NCI-H345 treated with DMSO at 0.1 percent for 48 hours (cell line): ENCODE measurements around the gene ADSS1.

ENCODE experiments used
- DNase-seq: peaks from one replicate; lab custom pipeline; 2025; ENCODE audit not compliant: unreplicated experiment; lab: John Stamatoyannopoulos, UW

The ADSS1 gene

DNA sequence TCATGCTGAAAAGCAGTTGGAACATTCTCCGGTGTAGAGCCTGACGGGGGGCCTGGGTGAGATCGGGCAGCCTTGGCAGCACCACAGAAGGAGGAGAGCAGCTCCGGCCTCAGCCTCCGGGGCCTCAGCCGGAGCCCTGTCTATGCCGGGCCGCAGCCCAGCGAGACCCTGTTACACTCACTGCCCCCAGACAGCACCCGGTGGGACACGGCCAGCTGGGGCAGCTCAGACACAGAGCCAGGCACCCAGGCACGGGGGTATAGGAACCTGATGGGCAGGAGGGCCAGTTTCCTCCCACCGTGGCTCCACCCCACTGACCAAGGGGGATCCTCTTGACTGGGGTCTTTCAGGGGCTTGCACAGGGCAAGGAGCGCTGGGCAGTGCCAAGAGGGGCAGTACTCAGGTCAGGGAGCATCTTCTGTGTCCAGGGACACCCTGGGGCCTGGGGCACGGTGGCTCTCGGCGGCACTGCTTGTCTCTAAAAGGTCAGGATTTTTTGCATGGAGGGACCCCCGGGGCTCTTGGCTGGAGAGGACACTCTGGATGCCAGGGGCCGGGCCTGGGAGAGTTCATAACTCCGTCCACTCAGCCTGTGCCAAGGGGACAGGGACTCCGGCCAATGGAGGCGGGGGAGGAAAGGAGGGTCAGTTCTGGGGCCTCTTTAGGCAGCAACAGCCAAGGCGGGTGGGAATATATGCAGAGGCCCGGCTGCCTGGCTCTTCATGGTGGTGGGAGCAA lies 25.2 kb upstream of the ADSS1 start:
- no peak for DNase-seq

DNA sequence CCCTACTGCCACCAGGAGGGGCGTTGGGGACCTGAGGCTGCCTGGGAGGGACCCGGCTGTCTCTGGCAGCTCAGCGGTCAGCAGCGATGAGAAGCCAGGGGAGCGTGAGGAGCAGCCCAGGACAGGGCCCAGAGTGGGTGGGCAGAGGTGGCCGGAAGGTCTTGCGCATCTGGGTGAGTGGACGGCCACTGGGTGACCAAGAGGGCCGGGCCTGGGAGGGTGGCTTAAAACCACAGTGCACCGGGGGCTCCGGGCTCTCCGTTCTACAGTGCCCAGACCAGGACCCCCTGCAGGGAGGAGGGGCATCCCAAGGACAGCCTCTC lies 24.6 kb upstream of the ADSS1 start:
- DNase-seq = no peak

DNA sequence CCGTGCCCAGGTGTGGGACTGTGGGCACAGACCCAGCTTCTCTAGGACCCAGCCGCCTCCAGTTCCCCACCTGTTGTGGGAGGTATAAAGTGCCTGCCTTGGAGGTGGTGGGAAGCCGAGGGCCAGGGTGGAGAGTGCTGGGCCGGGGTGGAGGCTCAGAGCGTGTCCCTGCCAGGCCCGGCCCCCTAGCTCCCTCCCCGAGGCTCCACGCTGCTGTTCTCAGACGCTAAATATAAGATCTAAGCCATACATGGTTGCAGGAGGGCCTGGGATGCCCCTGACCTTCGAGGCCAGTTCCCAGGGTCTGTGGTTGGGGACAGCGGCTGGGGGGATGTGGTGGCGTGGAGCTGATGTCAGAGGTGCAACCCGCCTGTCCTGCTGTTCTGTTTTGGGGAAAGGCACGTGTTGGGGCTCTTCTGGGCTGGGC lies 23.8 kb upstream of the ADSS1 start:
- DNase-seq = no peak

DNA sequence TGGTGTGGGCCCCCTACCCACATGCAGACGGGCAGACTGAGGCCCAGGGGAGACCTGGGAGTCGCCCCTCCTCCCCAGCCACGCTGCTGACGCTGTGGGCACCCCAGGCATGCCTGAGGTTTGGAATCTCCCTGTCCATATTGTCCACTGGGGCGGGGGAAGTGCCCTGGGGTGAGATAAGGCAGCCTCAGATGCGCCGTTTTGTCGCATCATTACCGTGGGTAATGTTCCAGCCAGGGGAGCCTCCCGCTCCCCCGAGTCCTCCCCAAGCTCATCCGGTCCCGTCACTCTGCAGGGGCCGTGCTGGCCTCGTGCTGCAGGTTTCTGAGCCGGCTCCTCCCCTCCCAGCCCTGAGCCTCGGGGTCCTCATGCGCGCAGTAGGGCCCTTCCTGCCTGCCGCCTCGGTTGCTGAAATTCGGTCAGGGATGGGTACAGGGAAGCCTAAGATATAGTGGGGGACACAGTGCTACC lies 23.2 kb upstream of the ADSS1 start:
- DNase-seq = no peak

GRCh38 chr14:104701383-104702076 lies 22.5 kb upstream of the ADSS1 start:
- no peak for DNase-seq

DNA sequence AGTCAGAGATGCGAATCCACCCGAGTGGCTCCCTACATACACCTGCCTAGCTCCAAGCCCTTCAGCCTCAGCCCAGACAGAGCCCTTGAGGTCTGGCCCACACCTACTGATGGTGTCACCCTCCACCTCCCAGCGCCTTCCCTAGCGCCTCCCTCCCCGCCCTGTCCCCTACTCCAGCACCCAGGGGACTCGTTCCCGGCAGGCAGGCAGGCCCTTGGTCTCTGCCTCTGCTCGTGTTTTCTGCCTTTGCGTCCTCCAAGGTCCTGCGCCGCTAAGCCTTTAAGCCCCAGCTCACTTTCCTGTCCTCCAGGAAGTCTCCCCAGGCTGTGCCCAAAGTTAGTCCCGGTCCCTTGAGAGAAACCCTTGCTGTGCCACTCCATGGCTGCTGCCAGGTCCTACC lies 21.9 kb upstream of the ADSS1 start:
- DNase-seq = no peak

GRCh38 chr14:104702673-104703072 lies 21.4 kb upstream of the ADSS1 start:
- no peak for DNase-seq

DNA sequence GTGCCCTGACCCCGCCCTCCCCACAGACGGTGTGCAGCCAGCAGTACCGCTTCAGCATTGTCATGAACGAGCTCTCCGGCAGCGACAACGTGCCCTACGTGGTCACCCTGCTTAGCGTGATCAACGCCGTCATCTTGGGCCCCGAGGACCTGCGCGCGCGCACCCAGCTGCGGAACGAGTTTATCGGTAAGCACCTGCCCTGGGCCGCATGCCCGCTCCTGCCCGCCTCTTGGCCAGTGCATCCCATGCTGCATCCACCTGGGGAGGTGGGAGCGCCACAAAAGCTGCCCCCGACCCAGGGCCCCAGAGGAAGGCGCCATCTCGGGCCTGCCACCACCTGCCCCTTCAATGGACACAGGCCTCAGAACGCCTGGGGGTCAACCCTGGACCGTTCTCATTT lies 20.8 kb upstream of the ADSS1 start:
- no peak for DNase-seq

DNA sequence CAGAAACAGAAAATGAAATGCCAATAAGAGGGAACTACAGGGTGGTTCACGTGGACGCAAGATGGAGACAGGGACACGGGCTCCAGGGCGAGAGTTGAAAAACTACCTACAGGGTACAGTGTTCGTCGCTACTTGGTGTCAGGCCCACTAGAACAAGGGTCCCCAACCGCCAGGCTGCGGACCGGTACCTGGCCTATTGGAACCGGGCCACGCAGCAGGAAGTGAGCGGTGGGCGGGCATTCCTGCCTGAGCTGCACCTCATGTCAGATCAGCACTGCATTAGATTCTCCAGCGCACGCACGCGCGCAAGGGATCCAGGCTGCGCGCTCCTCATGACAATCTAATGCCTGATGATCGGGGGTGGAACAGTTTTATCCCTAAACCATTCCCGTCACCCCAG lies 19.8 kb upstream of the ADSS1 start:
- DNase-seq = no peak

GRCh38 chr14:104705340-104706047 lies 18.5 kb upstream of the ADSS1 start:
- no peak for DNase-seq

DNA sequence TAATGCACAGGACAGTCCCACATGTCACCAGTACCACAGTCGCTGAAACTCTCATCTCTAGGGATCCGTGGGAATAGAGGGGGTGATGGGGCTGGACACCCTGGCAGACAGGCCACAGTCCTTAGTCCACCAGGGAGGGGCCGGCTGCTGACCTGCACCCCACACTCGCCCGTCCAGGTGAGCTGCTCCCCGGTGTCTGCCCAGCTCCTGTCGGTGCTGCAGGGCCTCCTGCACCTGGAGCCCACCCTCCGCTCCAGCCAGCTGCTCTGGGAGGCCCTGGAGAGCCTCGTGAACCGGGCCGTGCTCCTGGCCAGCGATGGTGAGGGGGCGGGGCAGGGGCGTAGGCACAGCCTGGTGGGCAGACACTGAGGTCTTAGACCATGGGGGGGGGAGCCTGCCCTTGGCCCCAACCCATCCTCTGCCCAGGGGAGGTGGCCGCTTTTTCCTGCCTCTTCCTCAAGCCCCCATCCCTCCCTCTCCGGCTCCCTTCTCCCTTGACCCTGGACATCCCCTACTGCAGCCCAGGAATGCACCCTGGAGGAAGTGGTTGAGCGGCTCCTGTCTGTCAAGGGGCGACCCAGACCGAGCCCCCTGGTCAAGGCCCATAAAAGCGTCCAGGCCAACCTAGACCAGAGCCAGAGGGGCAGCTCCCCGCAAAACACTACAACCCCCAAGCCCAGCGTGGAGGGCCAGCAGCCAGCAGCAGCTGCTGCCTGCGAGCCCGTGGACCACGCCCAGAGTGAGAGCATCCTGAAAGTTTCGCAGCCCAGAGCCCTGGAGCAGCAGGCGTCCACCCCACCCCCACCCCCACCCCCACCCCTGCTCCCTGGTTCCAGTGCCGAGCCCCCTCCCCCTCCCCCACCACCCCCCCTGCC lies 17.1 kb upstream of the ADSS1 start:
- no peak for DNase-seq

GRCh38 chr14:104707608-104708595 lies 16.1 kb upstream of the ADSS1 start:
- no peak for DNase-seq

GRCh38 chr14:104708606-104709268 lies 15.3 kb upstream of the ADSS1 start:
- DNase-seq = no peak

GRCh38 chr14:104709387-104710039 lies 14.5 kb upstream of the ADSS1 start:
- no peak for DNase-seq

GRCh38 chr14:104710071-104710735 lies 13.8 kb upstream of the ADSS1 start:
- DNase-seq = no peak

- no peak for DNase-seq
These were observed 10.9 kb upstream of the ADSS1 start for GRCh38 chr14:104712881-104713734.

DNA sequence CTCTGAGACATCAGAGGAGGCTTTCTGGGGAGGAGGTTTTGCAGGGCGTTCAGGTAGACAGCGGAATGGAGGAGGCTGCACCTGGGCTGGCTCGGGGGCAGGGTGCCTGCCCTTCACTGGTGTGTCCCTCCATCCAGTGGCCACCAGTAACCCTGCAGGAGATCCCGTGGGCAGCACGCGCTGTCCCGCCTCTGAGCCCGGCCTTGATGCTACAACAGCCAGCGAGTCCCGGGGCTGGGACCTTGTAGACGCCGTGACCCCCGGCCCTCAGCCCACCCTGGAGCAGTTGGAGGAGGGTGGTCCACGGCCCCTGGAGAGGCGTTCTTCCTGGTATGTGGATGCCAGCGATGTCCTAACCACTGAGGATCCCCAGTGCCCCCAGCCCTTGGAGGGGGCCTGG lies 10.0 kb upstream of the ADSS1 start:
- DNase-seq = no peak
